RWPE1 (cell line): Measurements from ENCODE around the gene DARS1.

Experiments
- CTCF ChIA-PET: fragments of 350-600 bp; sonication (Branson Sonifier 250); formaldehyde crosslinking; extraction: SDS; loops from one replicate; lab custom pipeline; 2021; lab: Yijun Ruan, JAX
- POLR2A ChIA-PET: fragments of 400-600 bp; formaldehyde crosslinking; extraction: SDS; loops from one replicate; lab custom pipeline; 2020; ENCODE audit warnings: antibody characterized with exemption; ENCODE audit not compliant: low non-redundant PET; lab: Yijun Ruan, JAX
- DNase-seq: peaks from one replicate; pipeline ENCODE4 v3.0.0; 2012; ENCODE audit warnings: low spot score
- H3K27ac ChIP-seq: fragments of 450-650 bp; 2 replicates; pipeline ENCODE4 v1.5.1; 2017
- CTCF ChIP-seq: fragments of 450-650 bp; conservative IDR thresholded peaks from 2 replicates; pipeline ENCODE4 v1.5.1; 2017; ENCODE audit warnings: low read depth, mild to moderate bottlenecking

Gene DARS1

GRCh38 chr2:136019306-136019705, 33.9 kb upstream of the DARS1 start:
- CTCF ChIA-PET: interaction anchor here (0.8 to 1.2 kb wide), 2 partner anchors 104 to 363 kb away, joined by 3 read pairs; no protein-coding TSS in a partner anchor
- POLR2A ChIA-PET: no interaction called here
- H3K27ac ChIP-seq: no peak overlapping the region
- DNase-seq: no peak
- TF ChIP-seq CTCF: no peak

GRCh38 chr2:136017786-136018185, 32.4 kb upstream of the DARS1 start:
- POLR2A ChIA-PET: no interaction called here
- CTCF ChIA-PET: no interaction called here
- no peak for TF ChIP-seq CTCF
- DNase-seq: no peak
- H3K27ac ChIP-seq: no peak overlapping the region

- no peak overlapping the region for H3K27ac ChIP-seq
- TF ChIP-seq CTCF: no peak
- CTCF ChIA-PET: no interaction called here
- POLR2A ChIA-PET: no interaction called here
- no peak for DNase-seq
These were observed 31.4 kb upstream of the DARS1 start for GRCh38 chr2:136016836-136017235.

- DNase-seq: no peak
- ChIA-PET CTCF (no interaction called here), POLR2A (no interaction called here)
- no peak for TF ChIP-seq CTCF
- H3K27ac ChIP-seq: no peak overlapping the region
These were observed 31.0 kb upstream of the DARS1 start for GRCh38 chr2:136016427-136016826.

GRCh38 chr2:136015699-136016098, 30.3 kb upstream of the DARS1 start:
- DNase-seq: no peak
- ChIA-PET CTCF (interaction anchor here (0.6 kb wide), 2 partner anchors 102 to 498 kb away, joined by 7 to 8 read pairs; no protein-coding TSS in a partner anchor), POLR2A (no interaction called here)
- H3K27ac ChIP-seq: no peak overlapping the region
- TF ChIP-seq CTCF: no peak

- no peak overlapping the region for H3K27ac ChIP-seq
- ChIA-PET POLR2A (no interaction called here), CTCF (no interaction called here)
- no peak for TF ChIP-seq CTCF
- DNase-seq: no peak
These were observed 29.0 kb upstream of the DARS1 start for GRCh38 chr2:136014411-136014810.

- DNase-seq: no peak
- no peak for TF ChIP-seq CTCF
These were observed 28.5 kb upstream of the DARS1 start for GRCh38 chr2:136013955-136014354.

More at GRCh38 chr2:136013955-136014354, 28.5 kb upstream of the DARS1 start:
- POLR2A ChIA-PET: no interaction called here
- CTCF ChIA-PET: interaction anchor here (0.5 to 0.6 kb wide), 2 partner anchors 38 to 50 kb away, joined by 3 to 5 read pairs; no protein-coding TSS in a partner anchor
- no peak overlapping the region for H3K27ac ChIP-seq
